GM18907 (cell line): ENCODE results near the gene IPPK.

Experiments
- ATAC-seq: cut with Tn5 transposase; IDR thresholded peaks from one replicate; pipeline ENCODE4 v1.9.1; 2021; ENCODE audit warnings: mild to moderate bottlenecking, moderate library complexity; ENCODE audit not compliant: unreplicated experiment

IPPK gene

DNA sequence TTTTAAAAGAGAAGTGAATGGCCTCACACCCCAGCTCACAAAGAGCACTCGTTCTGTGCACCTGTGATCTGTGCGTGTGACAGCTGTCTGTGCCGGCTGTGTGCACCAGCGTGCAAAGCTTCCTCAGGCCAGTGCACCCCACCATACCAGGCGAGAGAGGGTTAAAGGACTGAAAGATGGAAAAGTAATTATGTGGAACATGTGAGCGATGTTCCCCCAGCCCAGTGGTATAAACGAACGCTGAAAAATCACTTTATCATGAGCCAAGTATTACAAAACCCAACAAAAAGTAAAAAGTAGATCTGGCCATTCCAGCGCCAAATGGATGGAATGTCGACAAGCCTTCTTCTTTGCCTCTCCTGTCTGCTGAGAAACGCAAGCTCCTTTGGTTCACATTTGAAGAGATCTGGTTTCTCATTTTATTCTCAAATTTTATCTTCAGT lies 53.7 kb downstream of the IPPK start:
- ATAC-seq = no peak

DNA sequence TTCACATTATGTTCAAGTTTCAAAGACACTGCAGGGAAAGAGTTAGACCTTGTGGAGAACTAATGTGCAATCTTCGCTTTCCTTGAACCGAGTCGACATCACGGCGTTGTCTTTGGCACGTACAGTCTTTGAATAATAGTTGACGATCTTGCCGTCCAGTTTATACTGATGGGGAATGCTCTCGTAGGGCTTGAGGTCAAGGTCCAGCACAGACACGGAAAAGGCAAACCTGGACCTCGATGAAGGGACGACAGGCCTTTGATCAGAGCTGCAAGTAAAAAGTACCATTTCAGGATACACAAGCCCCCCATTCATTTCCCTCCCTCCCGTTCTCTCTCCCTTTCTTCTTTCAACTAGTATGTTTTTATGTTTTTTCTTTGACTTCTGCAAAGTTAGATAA lies 54.1 kb downstream of the IPPK start:
- ATAC-seq = no peak

DNA sequence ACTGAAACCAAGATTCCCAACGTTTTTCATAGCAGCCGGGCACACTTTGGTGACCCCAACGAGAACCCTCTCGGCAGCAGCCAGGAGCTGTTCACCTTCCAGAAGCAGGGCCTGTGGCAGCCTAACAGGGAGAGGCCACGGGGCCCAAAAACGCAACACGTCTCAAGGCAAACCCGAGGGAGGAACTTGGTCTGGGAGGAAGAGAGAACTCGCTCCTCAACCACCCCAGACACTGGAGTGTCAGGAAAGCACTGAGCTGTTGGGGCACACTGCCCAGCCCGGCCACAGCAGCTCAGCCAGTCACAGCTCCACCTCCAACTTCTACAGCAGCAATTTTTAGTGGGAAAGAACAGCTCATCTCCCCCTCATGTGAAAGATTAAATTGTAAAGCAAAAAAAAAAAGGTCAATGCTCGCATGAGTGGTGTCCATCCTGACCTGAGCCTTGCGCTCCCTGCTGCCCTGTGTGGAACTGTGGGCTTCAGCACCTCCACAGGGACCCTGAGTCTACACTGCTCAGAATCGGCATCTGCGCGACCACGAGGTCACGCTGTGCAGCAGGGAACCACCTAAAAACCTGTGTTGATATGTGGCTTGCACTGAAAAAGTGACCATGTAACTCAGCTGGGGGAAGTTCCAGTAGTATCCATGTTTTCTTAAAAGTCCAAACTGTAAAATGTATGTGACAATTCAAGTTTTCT lies 55.0 kb downstream of the IPPK start:
- no peak for ATAC-seq

DNA sequence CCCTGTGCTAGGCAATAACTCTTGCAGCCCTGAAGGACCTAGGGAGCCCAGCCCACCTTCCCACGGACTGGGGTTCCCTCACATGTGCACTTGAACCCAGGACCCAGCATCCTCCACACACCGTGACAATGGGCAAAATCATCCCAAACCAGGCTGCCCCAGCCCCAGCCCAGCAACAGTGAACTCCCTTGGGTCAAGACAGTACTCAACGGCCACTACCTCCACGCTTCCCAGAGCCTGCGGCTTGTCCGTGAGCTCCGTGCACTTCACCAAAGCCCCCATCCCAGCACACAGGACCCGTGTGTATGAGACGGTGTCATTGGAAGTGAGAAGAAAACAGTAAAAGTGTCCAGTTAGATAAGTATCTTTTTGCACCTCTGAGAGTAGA lies 55.8 kb downstream of the IPPK start:
- no peak for ATAC-seq

DNA sequence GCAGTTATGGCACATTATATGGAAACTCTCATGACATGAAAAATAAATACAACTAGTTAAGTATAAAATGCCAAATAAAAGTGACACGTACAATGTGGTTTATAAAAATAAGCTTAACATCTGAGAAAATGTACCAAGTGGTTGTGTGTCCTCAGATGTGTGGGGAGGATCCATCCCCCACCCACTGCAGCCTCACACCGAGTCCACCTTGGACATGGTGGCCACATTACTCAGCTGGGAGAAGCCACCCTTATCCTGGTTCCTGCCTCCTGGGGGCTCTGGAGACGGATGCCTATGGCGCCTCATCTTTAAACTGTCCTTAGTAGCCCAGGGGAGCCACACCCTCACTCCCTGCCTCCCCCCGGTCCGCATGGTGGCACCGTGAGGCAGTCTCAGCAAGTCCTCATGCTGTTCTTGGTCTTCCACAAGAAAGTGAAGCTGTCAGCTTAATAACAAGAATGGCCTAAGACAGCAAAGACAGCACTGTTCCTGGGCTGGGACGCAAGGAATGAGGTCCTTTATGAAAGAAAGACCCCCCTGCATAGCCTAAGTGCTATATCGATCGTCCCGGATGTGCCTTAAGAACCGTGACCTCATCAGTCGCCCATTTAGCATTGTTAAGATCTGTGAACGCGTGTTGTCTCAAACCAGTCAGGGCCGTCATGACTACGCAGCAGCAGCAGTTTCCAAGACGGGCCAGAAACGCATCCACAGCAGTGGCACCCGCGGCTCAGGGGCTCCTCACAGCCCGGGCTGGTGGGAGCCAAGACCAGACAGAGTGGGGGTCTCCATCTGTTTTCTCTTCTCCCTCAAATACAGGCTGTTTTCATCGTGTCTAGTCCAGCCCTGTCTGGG lies 56.4 kb downstream of the IPPK start:
- no peak for ATAC-seq

DNA sequence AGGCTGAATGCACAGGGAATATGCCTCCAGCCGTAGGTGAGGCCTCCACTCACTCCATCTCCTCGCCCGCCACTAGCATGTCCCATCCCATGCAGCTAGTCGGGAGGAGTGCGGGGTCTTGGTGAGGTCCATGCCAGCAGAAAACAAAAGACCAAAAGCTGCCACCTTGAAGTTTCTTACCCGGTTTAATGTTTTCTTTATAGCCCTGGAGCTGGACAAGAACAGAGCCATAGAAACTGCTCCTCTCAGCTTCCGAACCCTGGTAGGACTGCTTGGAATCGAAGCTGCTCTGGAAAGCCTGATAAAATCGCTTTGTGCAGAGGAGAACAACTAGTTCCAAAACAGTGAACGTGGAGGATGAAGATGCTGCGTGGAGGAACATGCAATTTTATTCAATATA lies 57.1 kb downstream of the IPPK start:
- no peak for ATAC-seq

DNA sequence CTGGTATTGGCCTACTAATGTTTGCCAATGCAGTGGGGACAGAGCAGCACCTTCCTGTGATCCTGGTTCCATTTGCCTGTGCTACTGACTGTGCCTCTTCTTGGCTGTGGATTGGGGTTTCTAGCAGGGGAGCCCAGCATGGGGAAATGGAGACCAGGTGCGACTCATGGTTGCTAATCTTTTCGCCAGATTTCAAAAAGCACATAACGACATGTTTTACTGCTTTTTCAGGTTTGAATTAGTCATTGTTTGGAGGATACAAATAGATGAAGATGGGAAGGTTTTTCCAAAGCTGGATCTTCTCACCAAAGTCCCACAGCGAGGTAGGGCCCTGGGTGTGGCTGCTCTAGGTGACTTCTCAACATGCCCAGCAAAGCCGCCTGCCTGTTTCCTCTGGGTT lies 57.6 kb downstream of the IPPK start:
- no peak for ATAC-seq

DNA sequence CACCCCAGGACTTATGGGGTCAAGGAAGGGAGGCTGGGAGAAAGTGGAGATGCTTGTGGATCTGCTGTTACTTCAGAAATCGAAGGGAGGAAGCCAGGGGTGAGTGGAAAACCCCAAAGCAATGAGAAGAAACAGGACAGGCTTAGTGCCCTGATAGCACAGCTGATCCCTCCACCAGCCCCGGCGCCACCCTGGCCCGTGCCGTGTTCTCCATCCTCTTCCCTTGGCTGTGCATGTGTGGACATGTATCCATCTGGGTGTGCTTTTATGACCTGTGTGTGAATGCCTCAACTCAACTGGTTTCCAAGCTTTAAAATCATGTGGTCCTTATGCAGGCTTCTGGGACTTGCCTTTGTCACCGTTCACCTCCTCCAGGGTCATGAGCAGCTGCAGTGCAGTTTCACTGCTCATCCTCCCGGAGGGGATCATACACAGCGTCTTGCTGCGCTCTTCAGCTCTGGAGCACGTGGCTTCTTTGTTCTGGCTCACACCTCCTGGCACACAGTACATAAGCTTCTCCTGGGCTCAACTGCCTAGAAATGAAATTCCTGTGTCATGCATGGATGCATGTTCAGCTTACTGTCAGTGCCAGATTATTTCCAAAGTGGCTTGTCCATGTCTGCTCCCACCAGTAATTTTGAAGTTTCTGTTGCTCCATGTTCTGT lies 58.2 kb downstream of the IPPK start:
- no peak for ATAC-seq

DNA sequence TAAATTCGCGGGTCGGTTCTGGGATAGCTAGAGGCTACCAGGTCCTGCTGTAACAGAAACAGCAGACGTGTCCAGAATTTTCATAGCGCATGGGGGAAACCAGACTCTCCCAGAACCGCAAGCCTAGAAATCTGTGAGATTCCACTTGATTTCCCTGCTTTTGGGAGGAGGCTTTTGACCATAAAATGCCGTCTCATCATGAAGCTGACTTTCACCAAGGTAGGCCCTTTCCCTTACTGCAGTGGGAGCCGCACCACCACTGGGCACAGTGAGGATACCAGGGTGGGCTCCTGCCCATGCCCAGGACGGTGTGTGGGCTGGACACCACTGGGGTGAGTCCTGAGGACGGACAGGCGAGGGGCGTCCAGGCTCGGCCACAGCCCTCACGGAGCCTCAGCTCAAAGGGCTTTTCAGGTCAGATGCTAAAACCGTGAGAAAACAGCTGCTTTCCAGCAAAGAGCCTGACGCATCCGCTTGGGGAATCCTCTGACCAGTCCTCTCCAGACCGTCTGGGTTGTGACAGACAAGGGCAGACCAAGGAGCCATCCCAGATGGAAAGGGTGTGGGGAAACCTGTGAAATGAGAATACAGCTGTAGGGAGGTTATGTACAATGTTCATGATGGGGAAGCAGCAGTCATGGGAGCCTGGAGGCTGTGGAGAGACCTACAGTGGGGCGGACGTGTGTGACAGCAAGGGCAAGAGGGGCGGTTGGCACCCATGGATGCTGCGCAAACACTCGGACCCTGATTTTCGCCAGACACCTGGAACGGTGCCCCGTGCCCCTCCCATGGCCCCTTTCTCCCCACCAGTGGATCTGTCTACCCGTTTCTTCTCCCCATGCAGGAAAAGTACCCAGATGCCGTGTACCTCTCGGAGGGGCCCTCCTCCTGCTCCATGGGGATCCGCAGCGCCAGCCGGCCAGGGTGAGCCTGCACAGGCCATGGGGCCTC lies 59.2 kb downstream of the IPPK start:
- no peak for ATAC-seq

DNA sequence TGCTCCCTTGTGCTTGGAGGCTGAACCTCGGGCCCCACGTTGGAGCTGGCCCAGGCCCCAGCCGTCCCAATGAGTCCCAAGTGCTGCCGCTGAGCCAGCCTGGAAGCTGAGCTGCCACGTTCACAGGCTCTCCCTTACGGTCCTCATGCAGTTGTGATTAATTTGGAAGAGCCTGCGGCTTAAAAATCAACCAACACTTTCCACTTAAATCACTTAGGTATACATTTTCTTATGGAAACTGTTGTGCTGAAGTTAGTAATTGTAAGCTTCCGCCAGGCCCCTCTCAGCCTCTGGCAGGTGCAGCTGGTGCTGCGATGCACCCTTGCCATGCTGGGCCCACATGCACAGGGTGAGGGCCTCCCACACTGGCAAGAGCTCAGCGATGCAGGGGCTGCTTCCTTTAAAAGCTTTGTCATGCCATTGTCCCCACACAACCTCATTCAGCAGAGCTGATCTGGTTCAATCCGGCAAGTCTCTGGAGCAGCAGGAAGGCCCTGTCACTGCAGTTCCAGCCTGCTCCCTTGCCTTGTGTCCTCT lies 61.0 kb downstream of the IPPK start:
- ATAC-seq = no peak

DNA sequence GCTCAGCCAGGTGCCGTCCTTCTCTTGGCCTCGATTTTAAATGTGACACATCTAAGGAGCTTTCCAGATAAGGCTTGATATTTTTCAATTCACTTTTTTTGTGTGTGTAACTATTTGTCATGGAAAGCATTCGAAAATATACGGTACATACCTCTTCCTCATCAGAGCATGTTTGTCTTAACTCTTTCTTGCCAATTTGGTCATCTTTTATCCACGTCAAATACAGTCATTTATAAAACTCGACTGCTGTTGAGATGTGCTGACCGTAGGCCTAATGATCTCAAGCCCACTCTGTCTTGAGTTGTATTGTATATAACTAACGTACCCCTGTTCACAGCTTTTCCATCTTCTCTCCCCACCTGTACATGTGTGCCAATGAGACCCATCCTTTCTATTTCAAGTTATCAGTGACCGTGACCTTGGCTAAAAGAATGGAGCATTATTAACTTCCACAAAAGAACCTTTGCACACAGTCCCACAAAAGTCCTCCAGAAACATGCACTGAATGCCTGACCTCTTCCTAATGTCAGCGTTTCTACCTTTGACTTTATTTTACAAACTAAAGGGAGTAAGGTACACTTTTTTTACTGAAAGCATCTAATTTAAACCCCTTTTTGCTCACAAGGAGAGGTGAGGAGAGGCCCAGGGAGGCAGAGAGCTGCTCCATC lies 61.6 kb downstream of the IPPK start:
- ATAC-seq = no peak

DNA sequence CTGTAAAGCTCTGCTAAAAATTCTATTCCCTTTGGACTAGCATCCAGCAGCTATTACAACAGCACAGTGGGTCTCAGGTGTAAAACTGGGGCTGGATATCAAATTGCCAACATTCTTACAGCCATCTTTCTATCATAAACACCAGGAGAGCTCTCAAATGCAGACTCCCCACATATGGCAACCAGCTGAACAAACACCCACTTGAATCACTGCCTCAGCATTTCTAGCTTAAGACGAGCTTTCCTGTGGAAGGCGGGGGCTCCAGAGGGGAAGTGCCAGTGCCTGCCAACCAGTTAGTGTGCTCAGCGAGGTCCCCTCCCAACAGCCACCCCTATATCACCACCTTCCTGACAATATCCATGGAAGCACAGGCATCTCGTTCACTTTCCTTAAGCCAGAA lies 62.2 kb downstream of the IPPK start:
- ATAC-seq = no peak

DNA sequence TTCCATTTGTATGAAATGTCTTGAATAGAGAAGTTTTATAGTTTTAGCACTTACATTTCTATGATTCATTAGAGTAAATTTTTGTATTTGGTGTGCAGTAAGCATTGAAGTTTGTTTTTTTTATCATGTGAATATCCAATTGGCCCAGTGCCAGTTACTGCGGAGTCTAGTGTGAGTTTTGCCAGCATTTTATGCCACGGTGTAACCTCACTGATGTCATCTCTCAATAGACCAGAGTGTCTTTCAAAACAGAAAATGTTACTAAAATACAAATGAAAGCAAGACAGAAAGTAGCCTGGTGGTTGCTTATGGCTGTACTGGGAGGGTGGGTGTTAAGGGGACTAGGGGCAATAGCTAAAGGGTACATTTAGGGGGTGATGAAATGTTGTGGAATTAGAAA lies 62.8 kb downstream of the IPPK start:
- no peak for ATAC-seq

DNA sequence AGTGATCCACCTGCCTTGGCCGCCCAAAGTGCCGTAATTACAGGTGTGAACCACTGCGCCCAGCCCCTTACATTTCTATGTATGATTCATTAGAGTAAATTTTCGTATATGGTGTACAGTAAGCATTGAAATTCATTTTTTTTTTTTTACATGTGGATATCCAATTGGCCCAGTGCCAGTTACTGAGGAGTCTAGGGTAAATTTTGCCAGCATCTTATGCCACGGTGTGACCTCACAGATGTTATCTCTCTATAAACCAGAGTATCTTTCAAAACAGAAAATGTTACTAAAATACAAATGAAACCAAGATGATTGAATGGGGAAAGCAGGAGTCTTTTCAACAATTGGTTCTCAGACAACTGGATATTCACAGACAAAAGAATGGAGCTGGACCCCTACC lies 64.7 kb downstream of the IPPK start:
- no peak for ATAC-seq

DNA sequence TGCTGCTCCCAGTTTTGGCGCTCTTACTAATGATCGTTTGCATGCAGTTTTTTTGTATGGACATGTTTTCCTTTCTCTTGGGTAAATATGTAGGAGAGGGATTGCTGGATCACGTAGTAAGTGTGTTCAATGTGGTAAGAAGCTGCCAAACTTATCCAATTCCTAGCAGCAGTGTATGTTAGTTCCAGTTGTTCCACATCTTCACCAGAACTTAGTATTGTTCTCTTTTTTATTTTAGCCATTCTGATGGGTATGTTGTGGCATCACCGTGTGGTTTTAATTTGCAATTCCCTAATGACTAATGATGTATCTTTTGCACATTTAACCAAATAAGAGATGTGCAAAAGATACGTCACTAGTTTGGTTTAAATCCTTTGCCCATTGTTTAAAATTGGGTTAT lies 65.9 kb downstream of the IPPK start:
- ATAC-seq = no peak

DNA sequence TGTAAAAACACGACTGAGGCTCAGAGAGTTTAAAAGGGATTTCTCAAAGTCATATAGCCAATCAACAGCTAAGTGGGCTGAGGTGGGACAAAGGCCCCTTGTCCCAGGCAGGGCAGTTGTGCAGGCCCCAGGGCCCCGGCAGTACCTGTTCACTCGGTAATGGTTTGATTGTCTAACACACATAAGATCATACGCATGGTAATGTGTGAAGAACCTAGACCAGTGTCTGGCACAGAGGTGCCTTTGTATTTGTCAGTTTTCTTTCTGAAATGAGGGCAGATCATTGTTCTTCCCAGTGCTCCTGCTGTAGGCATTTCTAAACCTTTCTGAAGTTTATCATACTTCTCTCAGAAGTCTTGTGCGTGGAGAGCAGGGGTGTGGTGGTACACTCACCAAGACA lies 66.8 kb downstream of the IPPK start:
- no peak for ATAC-seq

DNA sequence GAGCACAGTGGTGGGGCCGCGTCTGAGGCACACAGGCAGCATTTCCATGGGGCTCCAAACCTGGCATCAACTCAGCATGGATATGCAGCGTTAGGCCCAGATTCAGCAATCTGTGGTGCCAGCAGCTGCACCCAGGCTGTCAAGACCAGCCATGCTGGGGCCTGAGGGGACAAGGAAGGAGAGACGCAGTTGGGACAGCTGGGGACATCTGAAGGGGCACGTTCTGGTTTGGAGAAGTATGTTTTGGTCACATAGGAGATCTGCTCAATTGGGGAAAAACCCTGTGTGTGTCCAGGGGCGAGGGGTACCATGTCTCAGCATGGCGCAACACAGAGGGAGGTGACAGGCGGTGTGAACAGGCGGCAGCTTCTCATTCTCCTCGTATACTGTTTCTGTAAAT lies 67.5 kb downstream of the IPPK start:
- no peak for ATAC-seq

DNA sequence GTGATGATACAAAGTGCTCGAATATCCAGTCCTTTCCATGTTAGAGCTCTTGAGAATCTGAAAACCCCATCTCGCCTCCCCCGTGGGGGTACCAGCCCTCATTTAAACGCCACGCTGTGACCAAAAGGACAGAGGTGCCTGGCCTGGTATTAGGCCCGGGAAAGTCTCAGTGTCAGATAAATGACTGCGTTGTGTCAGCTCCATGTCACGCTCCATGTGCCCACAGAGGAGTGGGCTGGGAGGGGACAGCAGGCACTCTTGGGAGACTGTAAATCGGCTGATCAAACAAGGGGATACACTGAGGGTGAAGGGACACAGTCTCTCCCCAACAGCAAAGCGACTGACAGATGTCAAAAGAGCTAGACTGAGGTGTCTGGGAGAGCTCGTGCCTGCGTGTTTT lies 68.5 kb downstream of the IPPK start:
- ATAC-seq = no peak

DNA sequence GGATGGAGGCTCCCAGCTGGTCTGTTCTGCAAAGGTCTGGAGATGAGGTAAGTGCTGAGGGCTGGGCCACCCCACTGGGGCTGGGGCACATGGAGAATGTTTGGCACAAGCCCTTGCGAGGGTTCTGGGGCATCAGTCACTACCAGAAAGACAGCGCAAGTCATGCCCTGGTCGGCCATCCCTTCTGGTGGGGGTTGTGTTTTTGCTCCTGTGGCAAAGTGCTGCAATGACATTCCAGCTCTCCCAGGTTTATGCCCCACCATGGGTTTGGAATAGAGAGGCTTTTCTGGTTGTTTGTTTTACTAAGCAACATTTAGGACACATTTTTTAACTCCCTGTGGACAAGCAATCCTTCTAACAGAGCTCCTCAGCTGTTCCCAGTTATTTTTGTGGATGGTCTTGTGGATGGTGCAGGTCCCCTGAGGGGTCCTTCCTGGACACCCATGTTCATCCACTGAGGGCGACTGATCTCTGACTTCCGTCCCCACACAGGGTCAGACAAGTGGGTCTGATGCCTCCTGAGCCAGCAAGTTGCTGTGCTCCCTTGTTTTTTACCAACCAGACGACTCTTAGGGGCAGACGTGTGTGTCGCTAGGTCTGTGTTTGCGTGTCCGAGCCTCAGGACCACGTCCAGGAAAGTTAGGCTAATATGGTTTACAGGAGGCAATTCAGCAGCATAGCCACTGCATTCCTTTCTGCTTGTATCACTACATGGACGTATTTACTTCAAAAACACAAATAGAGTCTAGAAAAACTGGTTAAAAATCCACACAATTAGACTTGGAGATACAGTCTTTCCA lies 69.3 kb downstream of the IPPK start:
- no peak for ATAC-seq
